GM19468 (cell line): ENCODE measurements around the gene PRRT1.

Experiments used
- ATAC-seq: cut with Tn5 transposase; IDR thresholded peaks from one replicate; pipeline ENCODE4 v1.9.1; 2021; ENCODE audit warnings: mild to moderate bottlenecking, moderate library complexity, moderate number of reproducible peaks; ENCODE audit not compliant: unreplicated experiment; ENCODE audit errors: extremely low read depth

PRRT1 gene

DNA sequence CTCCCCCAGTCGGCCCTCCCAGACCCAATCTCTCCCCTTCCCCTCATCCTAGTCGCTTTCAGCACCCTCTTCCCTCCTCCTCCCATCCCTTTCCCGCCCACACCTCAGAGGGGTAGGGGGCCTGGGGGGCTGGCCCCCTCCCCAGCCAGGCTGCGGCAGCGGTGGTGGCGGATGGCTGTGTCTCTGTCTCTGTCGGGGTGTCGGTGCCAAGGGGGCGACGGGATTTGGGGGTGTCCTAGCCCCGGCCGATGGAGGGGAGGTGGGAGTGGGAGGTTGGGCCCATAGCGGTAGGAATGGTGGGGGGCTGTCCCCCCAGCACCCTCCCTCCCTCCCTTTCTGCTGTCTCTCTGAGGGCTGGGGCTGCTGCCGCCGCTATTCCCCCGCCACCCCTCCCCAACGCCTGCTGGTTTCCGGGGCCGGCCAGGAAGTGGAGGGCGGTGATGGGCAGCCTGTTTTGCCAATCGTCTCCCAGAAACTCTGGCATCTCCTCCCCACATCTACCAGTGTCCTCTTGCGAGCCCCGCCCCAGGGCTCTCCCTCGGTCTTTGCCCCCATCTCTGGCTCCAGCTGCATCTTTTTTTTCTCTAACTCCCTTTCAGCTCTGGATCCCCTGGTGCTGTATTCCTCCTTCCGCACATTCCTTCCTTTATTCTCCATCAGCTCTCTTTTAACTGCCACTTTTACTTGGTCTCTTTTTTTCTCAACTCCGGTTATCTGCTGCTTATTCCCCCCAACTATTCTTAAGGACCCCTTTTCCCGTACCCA, 24.2 kb upstream of the PRRT1 start, which contains the start of gene AGPAT1:
Gene AGPAT1 (minus strand): TSS at position 374 of the 765 bp plus-strand sequence. CDS start 4,588 bp downstream, outside the sequence.
- no peak for ATAC-seq

DNA sequence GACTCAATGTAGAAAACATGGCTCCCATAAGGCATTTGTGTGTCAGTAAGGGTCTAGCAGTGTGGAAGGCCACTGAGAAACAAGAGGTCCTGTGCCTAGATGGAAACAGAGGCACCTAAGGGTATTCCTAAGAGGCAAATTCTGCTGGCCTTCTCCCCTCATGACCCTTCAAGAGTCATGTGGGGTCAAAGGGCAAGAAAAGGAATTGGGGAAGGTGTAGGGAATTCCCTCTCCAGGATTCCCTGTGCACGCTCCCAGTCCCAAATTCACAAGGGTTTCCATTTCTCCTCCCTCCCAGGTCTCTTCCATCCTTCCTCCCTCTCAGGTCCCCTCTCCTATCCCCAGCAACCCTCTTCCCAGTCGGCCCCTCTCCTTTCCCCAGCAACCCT, 23.6 kb upstream of the PRRT1 start:
- no peak for ATAC-seq

DNA sequence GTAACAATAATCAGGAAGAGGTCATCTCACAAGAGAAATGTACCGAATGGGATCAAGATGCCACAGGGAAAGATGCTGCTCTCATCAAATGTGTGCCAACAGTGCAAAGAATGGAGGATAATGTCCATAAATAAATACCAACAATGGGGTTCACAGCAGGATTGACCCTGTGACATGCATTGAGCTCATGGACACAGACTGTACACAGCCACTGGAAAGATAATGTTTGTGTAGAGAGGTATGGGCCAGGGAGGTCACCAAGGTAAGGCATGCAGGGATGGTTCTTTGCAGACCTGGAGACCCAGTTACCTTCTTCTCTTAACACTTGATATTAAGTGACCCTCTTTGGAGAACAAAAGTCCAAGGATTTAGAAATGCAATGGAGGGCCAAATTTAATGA, 22.7 kb upstream of the PRRT1 start:
- no peak for ATAC-seq

DNA sequence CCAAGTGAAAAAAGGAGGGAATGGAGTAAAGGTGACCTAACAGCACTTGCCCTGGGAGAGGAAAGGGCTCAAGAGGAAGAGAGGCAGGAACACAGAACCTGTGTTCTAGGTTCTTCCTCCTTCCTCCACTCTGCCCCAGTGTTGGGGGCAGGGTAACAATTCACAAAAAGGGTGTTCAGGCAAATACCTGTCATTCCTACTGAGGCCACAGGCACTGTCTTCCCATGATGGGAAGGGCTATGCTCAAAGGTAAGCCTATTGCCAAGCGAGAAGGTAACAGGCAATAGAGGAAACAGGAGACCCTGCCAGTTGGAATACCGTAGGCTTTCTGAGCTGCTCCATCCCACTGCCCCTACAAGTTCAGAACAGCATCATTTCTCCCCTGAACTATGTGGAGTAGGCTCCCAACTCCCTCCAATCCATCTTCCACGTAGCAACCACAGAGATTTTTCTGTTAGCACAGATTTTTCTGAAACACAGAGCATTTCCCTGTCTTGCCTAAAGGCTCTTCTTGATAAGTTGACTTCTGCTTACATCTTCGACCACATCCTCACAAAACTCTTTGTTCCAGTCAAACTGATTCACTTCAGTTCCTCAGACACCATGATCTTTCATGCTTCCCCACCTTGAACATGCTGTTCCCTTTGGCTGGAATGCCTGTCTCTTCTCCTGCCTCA, 21.4 kb upstream of the PRRT1 start:
- ATAC-seq, result no peak

DNA sequence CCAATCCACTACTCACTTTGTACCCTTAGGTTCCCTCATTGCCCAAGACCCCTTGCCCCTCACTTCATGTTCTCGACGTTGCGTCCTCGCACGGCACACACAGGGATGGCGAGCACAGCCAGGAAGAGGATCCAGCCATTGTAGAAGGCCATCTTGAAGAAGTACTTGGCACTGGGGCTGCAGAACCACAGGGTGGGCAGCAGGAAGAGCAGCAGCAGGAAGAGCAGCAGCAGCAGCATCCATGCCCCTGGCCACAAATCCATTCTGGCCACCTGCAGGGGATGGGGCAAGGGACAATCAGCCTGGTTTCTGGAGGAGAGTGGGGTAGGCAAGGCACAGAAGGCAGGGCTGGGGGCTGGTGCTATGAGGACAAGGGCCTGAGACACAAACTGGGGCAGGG, 19.5 kb upstream of the PRRT1 start:
- no peak for ATAC-seq

DNA sequence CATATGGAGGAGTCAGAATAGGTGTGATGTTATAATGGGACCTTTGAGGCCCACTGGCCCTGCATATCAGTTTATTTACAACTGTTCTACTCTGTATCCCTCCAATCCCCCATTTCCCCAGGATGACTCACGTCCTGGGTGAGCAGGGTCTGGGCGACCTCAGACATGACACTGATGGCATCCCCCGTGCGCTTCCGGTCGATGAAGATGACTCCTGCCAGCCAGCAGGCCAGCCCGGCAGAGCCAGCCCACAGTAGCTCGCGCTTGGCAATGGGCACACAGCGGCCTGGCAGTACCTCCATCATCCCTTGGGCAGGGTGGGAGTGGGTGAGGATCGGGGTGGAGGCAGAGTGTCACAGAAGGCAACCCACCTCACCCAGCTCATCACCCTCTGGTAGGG, 18.6 kb upstream of the PRRT1 start:
- no peak for ATAC-seq

DNA sequence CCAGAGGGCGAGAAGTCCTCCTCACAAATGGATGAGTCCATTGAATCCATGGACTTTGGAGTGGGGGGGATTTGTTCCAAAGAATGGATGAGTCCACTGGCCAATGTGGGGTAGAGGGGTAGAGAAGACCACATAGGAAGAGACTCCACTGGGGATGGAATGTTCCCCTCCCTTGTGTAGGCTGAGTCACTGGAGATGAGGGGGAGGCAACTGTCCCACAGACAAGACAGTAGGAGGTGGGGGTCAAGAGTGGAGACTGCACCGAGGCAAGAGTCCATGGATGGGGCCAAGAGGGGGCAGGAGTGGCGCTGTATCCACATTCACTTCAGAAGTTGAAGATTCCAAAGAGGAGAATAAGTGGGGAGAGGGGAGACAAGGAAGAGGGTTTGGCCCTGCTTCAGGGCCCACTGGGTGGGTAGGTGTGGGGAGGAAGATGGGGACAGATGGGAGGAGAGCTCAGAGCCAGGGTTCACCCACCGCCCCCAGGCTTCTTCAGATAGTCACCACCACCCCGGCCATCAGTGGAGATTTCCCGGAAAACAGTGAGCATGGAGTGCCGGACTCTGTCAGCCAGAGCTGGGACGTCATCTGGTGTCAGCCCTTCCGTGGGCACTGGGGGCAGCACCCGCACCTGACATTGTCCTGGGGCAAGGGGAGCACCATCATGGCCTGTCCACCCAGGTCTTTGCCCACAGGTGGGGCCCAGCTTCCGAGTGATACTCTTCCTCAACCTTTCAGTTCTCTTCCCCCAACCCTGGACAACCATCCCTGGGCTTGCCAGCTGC, 17.3 kb upstream of the PRRT1 start:
- ATAC-seq, result no peak

DNA sequence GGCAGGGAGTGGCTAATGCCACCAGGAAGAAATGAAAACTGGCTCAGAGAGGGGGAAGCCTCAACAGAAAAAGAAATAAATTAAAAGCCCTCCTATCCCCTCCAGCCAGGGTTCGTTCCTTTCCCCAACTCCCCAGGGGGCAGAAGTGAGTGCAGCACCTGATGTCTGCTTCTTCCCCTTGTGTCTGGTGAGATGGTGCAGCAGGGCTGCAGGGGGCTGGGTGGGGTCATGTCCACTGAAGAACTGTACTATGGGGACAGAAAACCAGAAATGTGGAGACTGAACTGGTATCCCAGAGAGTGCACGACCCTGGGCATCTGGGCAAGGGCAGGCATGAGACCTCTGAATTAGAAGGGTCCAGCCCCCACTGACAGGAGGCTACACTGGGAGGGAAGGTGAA, 16.6 kb upstream of the PRRT1 start:
- ATAC-seq, result no peak

DNA sequence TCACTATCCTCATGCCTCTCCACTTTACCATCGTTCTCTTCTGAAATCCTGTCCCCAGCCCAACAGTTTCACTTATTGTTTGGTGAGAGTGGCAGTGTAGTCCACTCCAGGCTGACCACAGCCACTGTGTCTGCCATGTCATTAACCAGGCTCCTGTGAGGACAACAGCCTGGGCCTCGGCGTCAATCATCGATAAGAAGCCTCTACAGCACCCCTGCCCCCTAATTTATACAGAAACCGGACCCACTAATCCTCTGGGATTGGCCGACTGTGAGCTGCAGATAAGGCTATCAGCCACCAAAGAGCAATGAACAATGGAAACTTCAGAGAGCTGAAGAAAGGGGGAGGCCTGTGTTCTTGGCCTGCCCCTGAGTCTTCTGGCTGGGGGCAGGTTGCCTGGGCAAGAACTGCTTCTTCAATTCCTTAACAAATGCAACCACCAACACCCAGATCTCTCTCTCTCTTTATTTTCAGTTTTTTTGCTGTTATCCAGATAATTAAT, 16.1 kb upstream of the PRRT1 start:
- ATAC-seq, result no peak

DNA sequence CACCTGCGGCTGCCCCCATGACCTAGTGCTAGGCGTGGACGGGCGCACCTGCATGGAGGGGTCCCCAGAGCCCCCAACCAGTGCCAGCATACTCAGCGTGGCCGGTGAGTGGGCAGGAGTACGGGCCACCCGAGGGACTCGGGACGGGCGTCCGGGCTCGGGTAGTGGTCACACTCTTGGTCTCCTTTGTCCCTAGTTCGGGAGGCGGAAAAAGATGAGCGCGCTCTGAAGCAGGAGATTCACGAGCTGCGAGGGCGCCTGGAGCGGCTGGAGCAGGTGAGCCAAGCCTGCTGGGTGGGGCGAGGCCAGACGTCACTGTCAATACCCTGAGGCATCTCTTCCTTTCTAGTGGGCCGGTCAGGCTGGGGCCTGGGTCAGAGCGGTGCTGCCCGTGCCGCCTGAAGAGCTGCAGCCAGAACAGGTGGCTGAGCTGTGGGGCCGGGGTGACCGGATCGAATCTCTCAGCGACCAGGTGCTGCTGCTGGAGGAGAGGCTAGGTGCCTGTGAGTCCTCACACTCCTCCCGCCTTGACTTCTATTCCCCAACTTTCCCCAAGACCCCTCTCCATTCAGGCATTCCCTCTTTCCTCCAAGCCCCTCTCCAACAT, 15.5 kb upstream of the PRRT1 start:
- ATAC-seq, result no peak

DNA sequence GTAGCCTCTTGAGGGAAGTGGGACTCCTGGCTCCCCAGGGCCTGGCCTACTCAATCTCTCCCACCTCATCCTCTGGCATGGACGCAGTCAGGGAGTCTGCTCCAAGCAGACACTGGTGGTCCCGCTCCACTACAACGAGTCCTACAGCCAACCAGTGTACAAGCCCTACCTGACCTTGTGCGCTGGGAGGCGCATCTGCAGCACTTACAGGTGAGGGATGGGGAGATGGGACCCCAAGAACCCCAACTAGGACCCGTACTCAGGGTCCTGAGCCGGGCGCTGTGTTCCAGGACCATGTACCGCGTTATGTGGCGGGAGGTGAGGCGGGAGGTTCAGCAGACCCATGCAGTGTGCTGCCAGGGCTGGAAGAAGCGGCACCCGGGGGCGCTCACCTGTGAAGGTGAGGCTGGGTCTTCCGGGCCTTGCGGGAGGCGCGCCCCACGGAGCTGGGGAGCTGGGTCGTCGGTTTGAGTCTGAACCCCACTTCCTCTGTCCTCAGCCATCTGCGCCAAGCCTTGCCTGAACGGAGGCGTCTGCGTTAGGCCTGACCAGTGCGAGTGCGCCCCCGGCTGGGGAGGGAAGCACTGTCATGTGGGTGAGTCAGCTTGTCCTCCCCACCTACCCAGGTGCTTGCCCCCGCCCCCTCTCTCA, 14.8 kb upstream of the PRRT1 start:
- no peak for ATAC-seq

DNA sequence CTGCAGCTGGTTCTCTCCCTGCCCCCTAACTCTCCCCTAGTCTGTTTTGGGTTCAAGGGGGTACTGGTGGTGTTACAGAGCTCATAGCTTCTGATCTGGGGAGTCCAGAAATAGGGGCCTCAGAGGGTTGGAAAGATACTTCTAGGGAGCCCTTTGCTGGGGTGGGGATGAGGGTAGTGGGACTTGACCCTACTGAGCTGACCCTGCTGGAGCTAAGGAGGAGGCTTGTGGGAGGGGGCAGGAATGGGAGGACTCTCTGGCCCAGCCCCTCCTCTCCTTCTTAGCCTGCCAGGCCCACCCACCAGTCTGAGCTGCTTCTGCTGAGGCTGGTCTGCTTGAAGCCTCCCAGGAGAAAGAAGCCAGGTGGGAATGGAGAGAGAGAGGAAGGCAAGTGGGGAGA, 12.6 kb upstream of the PRRT1 start, which contains the start of gene EGFL8:
Gene EGFL8 (plus strand): TSS at position 301 of the 400 bp plus-strand sequence. CDS start 1,571 bp downstream, outside the sequence.
- ATAC-seq, result no peak

DNA sequence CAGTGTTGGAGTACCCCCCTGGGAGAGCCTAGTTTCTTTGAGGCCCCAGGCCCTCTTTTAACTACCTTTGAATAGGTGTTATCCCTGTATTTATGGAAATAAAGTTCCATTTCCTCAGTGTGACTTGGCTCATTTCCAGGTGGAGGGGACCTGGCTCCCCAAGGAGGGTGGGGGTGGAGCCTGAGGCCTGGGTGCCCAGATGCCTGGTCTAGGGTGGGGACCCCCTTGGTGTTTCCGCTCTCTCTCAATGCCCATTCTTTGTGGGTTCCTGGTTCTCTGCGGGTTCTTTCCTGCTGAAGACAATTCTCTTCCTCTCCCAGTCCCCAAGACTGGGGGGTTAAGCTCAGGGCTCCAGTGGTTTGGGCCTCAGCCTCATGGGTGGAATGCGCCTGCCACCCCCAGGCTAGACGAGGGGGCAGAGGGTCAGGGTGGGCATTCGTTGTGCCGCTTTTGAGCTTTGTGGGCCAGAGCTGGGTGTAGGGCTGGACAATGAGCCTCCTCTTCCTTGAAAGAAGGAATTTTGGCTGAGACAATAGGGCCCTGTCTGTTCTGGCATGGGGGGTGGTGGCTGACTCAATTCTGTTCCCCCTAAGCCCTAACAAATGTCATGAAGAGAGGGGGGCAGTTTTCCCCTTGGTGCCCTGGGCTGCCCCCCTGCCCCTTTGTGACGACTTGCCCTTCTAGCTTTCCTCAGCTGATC, 12.0 kb upstream of the PRRT1 start:
- ATAC-seq, result no peak

DNA sequence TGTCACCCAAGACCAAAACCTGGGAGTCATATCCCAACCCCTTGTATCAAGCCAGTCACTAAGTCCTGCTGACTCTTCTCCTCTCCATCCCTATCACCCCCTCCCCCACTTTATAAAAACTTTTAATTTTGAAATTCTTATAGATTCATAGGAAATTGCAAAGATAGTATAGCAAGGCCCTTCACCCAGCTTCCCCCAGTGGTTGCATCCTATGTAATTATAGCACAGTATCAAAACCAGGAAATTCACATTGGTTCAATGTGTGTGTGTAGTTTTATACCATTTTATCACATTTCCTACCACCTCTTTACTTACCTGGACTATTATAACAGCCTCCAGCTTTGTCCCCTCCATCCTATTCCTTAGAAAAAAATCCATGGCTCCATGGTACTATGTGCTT, 6.3 kb upstream of the PRRT1 start:
- ATAC-seq, result no peak

DNA sequence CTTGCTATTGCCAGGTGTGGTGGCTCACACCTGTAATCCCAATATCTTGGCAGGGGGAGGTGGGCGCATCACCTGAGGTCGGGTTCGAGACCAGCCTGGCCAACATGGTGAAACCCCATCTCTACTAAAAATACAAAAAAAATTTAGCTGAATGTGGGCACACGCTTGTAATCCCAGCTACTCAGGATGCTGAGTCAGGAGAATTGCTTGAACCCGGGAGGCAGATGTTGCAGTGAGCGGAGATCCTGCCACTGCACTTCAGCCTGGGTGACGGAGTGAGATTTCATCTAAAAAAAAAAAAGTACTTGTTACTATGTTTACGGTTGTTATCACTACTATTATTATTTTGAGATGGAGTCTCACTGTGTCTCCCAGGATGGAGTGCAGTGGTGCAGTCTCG, 5.2 kb upstream of the PRRT1 start:
- no peak for ATAC-seq

DNA sequence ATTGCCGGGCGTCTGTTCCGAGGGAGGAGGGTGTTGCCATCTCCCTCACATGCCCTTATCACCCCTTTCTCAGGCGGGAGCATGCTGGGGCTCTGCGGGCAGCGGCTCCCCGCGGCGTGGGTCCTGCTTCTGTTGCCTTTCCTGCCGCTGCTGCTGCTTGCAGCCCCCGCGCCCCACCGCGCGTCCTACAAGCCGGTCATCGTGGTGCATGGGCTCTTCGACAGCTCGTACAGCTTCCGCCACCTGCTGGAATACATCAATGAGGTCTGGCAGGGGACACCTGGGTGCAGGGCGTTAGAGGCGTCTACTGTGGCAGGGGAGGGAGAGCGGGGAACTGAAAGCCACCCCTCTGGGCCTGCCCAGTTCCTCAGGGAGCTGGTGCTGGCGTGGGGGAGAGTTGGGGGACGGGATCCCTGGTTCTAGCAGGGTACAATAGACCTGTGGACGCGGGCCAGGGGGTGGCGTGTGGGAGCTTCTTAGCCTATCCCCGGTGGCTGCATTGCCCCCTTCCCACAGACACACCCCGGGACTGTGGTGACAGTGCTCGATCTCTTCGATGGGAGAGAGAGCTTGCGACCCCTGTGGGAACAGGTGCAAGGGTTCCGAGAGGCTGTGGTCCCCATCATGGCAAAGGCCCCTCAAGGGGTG, 2.9 kb upstream of the PRRT1 start:
- ATAC-seq, result no peak

DNA sequence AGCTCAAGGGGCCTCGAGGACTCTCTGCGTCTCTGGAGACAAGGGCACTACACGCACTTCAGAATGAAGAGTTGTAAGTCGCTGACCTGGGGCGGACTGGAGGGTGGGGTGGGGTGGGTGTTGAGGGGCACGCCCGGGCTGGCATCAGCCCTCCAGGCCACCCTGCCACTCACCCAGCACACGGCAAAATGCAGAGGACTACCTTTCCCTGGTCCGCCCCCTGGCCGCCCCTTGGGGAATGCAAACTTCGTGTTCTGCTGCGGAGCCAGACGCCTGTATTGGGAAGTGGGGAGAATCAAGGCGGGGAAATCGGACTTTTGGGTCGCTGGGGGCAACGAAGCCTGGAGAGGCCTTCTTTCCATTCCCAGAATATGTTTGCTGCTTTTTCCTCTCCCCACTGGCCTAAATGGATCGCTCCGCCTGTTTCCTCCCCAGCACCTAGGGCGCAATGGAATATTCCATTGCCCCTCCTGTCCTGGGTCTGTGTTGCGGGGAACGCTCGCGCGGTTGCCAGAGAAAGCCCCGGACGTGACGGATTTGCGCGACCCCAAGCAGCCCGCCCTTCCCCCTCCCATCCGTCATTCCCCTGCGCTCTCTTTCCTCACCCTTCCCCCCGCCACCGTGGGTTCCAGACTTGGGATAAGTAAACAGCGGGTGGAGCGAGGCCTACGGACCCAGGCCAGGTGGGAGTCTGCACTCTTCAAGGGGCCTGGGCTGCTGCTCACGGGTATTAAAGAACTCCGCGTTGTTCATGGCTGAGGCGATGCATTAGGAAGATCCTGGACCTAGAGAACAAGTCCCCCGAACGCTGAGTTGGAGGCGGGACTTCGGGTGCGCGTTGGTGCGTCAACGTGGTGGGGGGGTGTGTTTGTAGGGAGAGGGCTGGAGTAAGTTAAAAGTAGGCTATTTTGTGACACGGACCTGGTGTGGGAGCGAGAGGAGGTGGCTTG, 2.1 kb upstream of the PRRT1 start, which contains the start of gene PPT2:
Gene PPT2 (plus strand): TSS at position 578 of the 950 bp plus-strand sequence. CDS start 454 bp downstream, outside the sequence.
- no peak for ATAC-seq
